HG02840 (cell line): ENCODE measurements around the gene DACT1.

Experiments used
- ATAC-seq: cut with Tn5 transposase; IDR thresholded peaks from one replicate; pipeline ENCODE4 v1.9.1; 2021; ENCODE audit warnings: mild to moderate bottlenecking, moderate library complexity, moderate number of reproducible peaks; ENCODE audit not compliant: unreplicated experiment, low FRiP score

Gene DACT1

DNA sequence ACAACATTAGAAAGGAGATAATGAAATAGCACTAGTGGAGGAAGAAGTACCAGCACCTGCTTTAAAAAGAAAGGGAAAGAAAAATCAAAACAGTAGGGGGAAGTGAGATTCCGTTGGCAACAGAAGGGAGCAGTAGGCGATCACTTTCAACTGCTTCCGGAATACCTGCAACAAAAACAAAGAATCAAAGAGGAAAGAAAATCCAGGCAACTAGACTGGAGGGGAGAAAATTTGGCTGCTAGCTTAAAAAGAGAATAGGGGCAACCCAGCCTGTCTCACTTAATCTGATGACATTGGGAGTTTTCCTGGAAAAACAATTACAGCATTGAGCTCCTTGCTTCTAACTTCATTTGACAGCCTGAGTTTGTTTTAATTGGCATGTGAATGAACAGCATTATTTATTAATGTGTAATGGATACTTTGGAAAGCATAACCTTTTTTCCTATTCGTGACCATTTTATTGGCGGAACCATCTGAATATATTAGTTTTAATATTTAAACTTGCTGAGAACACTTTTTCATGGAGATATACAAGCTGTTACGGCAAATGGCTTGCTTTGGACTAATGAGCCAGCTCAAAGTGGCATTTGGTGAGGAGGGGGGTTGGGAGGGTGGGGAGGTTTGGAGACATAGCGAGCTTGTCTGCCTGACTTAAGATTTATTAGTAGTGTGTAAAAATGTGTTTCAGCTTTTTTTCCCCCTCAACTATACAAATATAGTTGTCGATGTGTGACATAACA lies 2.5 kb upstream of the DACT1 start:
- no peak for ATAC-seq

- ATAC-seq, result no peak
Measured at GRCh38 chr14:58636129-58636528, 1.6 kb upstream of the DACT1 start.

- ATAC-seq, result no peak
Measured at GRCh38 chr14:58637040-58637390, 747 bp upstream of the DACT1 start.

- ATAC-seq, result peak; percentile 26
Measured at GRCh38 chr14:58638231-58639197, 752 bp downstream of the DACT1 start.

DNA sequence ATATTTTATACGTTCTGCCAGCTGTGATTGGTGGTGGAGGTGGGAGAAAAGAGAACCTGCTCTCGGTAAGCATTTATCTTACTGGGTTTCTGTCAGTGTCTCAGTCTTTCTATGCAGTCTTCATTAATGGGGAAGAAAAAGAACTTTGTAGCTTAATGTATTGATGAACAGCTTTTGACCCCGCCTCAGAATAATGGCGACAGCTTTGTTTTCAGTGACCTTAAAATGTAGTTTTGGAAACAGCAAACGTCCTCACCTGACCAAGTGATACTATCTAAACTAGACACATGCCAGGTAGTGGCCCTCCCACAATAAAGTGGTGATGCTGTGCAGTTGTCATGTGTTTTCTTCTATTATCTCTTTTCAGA lies 1.4 kb downstream of the DACT1 start:
- no peak for ATAC-seq

DNA sequence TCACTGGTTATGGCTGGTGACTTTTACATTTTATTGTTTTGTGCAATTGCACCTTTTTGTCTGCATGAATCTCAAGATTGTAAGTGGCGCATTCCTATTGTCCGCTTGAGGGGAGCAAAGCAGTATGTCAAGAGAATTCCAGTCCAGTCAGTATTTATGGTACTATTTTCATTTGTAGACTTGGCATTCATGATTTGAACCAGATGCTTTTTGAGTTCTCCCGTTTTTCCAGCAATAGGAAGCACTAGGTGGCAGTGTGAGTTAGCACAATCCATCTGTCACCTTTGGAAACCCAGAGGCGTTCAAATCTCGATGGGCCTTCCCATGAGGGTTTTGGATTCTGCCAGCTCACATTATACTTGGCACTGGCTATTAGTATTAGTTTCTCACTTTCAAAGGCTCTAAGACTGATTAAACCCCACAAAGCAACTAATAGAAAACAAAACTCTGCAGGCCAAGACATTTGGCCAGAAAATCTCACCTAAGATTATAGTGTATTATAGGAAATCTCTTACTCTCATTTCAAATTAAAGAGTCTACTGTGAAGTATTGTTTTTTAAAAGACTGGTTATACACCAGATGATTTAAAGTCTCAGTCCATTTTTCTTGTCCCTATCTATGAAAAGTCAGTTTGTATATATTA lies 2.2 kb downstream of the DACT1 start:
- ATAC-seq, result no peak

DNA sequence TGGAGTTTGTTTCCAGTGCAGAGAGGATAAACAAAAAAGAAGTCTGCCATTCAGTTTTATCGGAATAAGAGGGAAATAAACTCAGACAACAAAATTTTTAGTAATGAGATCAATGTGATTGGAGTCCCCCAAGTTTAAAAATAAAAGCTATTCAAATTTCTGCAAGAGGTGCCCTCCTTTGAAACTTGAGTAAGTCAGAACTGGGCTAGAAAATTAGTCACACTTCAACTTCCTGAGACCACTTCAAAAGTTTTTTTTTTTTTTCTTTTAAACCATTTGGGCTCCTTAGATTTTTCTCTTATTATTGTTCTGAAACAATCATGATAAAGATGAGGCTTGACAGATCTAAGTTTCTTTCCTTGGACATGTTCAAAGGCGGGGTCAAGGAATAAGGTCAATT lies 3.2 kb downstream of the DACT1 start:
- no peak for ATAC-seq

- no peak for ATAC-seq
Measured at GRCh38 chr14:58641509-58641908, 3.7 kb downstream of the DACT1 start.

GRCh38 chr14:58643366-58643765 lies 5.6 kb downstream of the DACT1 start:
- no peak for ATAC-seq

DNA sequence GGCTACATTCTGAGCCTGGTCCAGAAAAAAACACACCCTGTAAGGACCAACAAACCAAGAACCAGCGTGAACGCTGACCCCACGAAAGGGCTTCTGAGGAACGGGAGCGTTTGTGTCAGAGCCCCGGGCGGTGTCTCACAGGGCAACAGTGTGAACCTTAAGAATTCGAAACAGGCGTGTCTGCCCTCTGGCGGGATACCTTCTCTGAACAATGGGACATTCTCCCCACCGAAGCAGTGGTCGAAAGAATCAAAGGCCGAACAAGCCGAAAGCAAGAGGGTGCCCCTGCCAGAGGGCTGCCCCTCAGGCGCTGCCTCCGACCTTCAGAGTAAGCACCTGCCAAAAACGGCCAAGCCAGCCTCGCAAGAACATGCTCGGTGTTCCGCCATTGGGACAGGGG lies 7.9 kb downstream of the DACT1 start:
- ATAC-seq, result no peak

DNA sequence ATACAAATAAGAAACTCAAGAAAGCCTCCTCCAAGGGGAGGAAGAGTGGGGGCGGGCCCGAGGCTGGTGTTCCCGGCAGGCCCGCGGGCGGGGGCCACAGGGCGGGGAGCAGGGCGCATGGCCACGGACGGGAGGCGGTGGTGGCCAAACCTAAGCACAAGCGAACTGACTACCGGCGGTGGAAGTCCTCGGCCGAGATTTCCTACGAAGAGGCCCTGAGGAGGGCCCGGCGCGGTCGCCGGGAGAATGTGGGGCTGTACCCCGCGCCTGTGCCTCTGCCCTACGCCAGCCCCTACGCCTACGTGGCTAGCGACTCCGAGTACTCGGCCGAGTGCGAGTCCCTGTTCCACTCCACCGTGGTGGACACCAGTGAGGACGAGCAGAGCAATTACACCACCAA lies 8.7 kb downstream of the DACT1 start:
- ATAC-seq, result no peak

DNA sequence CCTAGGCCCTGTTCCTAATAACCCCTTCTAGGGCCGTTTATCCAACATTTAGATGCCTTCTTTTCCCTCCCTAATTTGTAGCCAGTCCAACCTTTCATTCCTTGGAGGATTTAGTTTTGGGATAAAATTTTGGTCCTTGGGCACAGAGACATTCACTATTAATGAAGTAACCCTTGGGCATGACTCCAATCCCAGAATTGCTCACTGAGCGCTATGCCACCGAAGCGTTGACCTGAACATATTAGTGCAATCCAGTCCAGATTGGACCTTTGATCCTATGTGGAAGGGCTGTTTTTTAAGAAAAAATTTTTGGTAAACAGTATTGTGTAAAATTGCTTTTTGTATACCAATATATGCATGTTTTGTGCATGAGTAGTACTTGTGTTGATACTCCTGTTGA lies 10.0 kb downstream of the DACT1 start:
- ATAC-seq, result no peak

GRCh38 chr14:58650857-58651256 lies 13.1 kb downstream of the DACT1 start:
- no peak for ATAC-seq

- ATAC-seq, result no peak
Measured at GRCh38 chr14:58656671-58657411, 19.1 kb downstream of the DACT1 start.

DNA sequence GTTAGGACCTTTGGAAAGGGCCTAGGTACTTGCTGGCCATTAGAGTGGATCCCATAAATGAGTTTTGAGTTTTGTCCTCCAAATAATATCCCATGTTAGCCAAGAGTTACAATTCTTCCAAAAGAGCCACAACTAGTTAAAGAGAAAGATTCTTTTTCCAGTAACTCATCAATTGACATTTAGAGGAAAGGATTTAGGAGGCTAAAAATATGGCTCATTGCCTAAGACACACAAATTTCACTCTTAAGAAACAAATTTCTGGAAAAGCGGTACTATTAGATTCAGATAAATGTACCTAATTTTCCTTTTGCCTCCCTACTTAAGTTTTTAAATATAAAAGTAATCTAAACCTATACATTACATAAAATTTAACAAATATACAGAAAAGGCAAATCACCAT lies 21.3 kb downstream of the DACT1 start:
- no peak for ATAC-seq

- no peak for ATAC-seq
Measured at GRCh38 chr14:58659846-58660245, 22.1 kb downstream of the DACT1 start.

DNA sequence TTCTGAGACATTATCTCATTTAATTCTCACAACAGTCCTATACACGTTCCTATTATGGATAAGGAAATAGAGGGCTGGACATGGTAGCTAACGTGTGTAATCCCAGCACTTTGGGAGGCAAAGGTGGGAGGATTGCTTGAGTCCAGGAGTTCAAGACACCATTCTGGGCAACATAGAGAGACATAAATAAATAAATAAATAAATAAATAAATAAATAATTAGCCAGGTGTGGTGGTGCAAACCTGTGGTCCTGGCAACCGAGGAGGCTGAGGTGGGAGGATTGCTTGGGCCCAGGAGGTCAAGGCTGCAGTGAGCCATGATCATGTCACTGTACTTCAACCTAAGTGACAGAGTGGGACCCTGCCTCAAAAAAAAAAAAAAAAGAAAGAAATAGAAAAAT lies 22.6 kb downstream of the DACT1 start:
- no peak for ATAC-seq

- no peak for ATAC-seq
Measured at GRCh38 chr14:58662018-58662417, 24.3 kb downstream of the DACT1 start.

DNA sequence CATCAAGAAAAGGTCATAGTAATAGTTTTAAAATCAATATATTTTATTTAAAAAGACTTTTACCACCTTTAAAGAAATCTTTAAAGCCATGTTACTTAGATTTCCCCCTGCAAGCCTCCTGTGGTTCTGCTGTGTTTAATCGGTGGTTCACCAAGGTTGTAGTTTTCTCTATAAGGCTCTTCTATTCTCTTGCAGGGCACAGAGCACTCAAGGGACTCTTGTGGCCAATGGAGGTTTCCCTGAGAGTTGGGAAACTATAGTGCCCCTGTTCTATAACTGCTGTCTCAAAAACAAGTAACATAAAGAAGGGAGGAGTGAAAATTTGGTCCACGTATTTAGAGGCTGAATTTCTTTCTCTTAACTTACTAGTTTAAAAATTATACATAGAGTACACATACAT lies 25.0 kb downstream of the DACT1 start:
- ATAC-seq, result no peak

GRCh38 chr14:58663494-58664111 lies 25.8 kb downstream of the DACT1 start:
- ATAC-seq, result no peak
